ENCODE results near the gene PRMT3. TPM values are rescaled to one million over a fixed set of nuclear protein-coding genes. Genes with fewer than 3 reads are reported as not detected.

The PRMT3 gene
- total and polyA plus RNA-seq, 2 of the 4 experiments (the other 2 are of a cell fraction) = 8.8 to 11.3 TPM

- Histone ChIP-seq H3K4ac (ENCODE audit: low read depth, low read length) (no peak overlapping the region), H3K18ac (ENCODE audit: low read depth, low read length) (no peak overlapping the region), H4K8ac (ENCODE audit: low read depth in 2 of 2, low read length in 2 of 2) (no peak overlapping the region), H4K20me1 (ENCODE audit: insufficient read depth, low read length) (no peaks in the 10 kb centered on the region), H3K79me1 (ENCODE audit: low read depth in 1 of 2, low read length in 2 of 2) (no peaks in the 10 kb centered on the region), H3K9me1 (ENCODE audit: insufficient read depth, low read length) (no peaks in the 10 kb centered on the region), H2AK9ac (replicated peaks; ENCODE audit: low read depth, low read length, poor library complexity) (no peak overlapping the region), H3K27me3 (ENCODE audit: control insufficient read depth, insufficient read depth, low read length) (no peaks in the 10 kb centered on the region), H3K4me3 (ENCODE audit: insufficient read depth, low read depth, low read length) (no peak overlapping the region), H2BK15ac (ENCODE audit: low read depth, low read length) (no peak overlapping the region), H3K36me3 (ENCODE audit: control insufficient read depth, insufficient read depth, low read length) (no peaks in the 10 kb centered on the region), H3K14ac (replicated peaks; ENCODE audit: low read depth, low read length) (no peak overlapping the region), H2AFZ (replicated peaks; ENCODE audit: low read length, poor library complexity) (no peak overlapping the region), H2BK5ac (ENCODE audit: low read depth, low read length, poor library complexity, severe bottlenecking) (no peak overlapping the region), H4K91ac (ENCODE audit: insufficient read depth, low read depth, low read length) (no peak overlapping the region), H3K9me3 (ENCODE audit: control insufficient read depth, insufficient read depth, low read length) (no peaks in the 10 kb centered on the region), H3K9ac (ENCODE audit: low read depth, low read length) (no peak overlapping the region), H3K56ac (ENCODE audit: extremely low read depth, insufficient read depth, low read length) (no peak overlapping the region), H2AK5ac (ENCODE audit: low read depth, low read length) (no peak overlapping the region), H3K27ac (ENCODE audit: insufficient read depth, low read length) (no peak overlapping the region), H2BK20ac (ENCODE audit: low read depth, low read length) (no peak overlapping the region), H4K5ac (ENCODE audit: low read depth, low read length) (no peak overlapping the region), H3K23ac (ENCODE audit: low read depth, low read length) (no peak overlapping the region), H3K4me1 (ENCODE audit: control insufficient read depth, insufficient read depth, low read length) (no peaks in the 10 kb centered on the region), H2BK120ac (ENCODE audit: low read depth, low read length) (no peak overlapping the region), H3K4me2 (ENCODE audit: low read depth, low read length) (no peak overlapping the region)
- DNase-seq (no peak), ATAC-seq (ENCODE audit: low read depth) (no peak)
- TF ChIP-seq MAFK (IDR thresholded peaks at IDR 0.05; ENCODE audit: low read depth, low read length) (no peak), CTCF (conservative IDR thresholded peaks at IDR 0.05; ENCODE audit: low read depth, low read length) (no peak), MXI1 (IDR thresholded peaks at IDR 0.05; ENCODE audit: borderline replicate concordance, low read depth, low read length) (no peak), ELK1 (IDR thresholded peaks at IDR 0.05; ENCODE audit: borderline replicate concordance, low read depth, low read length) (no peak), FOS (IDR thresholded peaks at IDR 0.05; ENCODE audit: low read depth, low read length) (no peak), RAD21 (IDR thresholded peaks at IDR 0.05; ENCODE audit: low read length) (no peak), MAZ (IDR thresholded peaks at IDR 0.05; ENCODE audit: borderline replicate concordance, low read depth, low read length) (no peak), BHLHE40 (IDR thresholded peaks at IDR 0.05; ENCODE audit: low read depth, low read length) (no peak), CHD1 (IDR thresholded peaks at IDR 0.05; ENCODE audit: low read depth, low read length) (no peak), CEBPB (IDR thresholded peaks at IDR 0.05; ENCODE audit: low read depth, low read length) (no peak), RCOR1 (IDR thresholded peaks at IDR 0.05; ENCODE audit: insufficient replicate concordance, low read length) (no peak), SMC3 (IDR thresholded peaks at IDR 0.05; ENCODE audit: low read depth, low read length) (no peak), POLR2A (IDR thresholded peaks at IDR 0.05; ENCODE audit: low read depth, low read length) (no peak)
- TF ChIP-seq, protein P1, sequence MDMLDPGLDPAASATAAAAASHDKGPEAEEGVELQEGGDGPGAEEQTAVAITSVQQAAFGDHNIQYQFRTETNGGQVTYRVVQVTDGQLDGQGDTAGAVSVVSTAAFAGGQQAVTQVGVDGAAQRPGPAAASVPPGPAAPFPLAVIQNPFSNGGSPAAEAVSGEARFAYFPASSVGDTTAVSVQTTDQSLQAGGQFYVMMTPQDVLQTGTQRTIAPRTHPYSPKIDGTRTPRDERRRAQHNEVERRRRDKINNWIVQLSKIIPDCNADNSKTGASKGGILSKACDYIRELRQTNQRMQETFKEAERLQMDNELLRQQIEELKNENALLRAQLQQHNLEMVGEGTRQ (IDR thresholded peaks at IDR 0.05; ENCODE audit: low read depth, low read length) = no peak
- intact Hi-C loops (cut with micrococcal nuclease) = loop anchor here (10.0 kb wide), 1 partner anchor 141 kb away; the partner anchor contains the start of gene SLC6A5
- no TSS peak for BruUV-seq (replicated peaks)
- dilution Hi-C loops (cut with HindIII; ENCODE audit: low sequenced_read_pairs, unreplicated experiment) = no loop called here
- ChIA-PET POLR2A (ENCODE audit: unreplicated experiment) (no interaction called here), CTCF (no interaction called here)
- no CpG with 5 or more reads among the region's 4 CpGs for WGBS, 2 experiments (ENCODE audit: extremely low coverage in 2 of 2, insufficient read length in 1 of 2)
- in situ Hi-C loops (cut with MboI; ENCODE audit: low sequenced_read_pairs) = no loop called here
Measured at GRCh38 chr11:20453657-20454316, 66.3 kb downstream of the PRMT3 start.
